Stimulated activated CD8-positive, alpha-beta memory T cell treated with anti-CD3 and anti-CD28 coated beads, Interleukin-7, amount 100 ng/mL, for 1 hour (primary cell): ENCODE data around the gene ISM1.

Source experiments
- DNase-seq, 2 donors: peaks; one replicate each; pipeline ENCODE4 v3.0.0-alpha.2; 2020; ENCODE audit warnings: low read depth in 2 of 2

Gene ISM1

DNA sequence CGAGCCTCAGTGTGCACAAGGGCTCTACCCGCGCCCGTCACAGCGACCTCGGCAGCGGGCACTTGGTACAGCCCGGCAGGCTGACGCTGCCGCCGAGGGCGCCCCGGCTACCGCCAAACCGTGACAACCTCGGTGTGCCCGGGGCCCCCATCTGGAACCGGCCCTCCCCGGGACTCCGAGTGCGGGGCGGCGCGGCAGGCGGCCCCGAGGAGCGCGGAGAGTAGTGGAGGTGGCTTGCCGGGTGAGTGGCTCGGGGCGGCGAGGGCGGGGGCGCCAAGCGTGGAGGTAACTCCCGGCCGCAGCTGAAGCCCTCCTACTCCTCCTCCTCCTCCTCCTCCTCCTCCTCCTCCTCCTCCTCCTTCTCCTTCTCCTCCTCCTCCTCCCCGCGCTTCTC lies at the start of gene ISM1:
TSS of gene ISM1 (plus strand) at position 371 of the 394 bp plus-strand sequence. CDS start 503 bp downstream, outside the sequence.
- no peak for DNase-seq

DNA sequence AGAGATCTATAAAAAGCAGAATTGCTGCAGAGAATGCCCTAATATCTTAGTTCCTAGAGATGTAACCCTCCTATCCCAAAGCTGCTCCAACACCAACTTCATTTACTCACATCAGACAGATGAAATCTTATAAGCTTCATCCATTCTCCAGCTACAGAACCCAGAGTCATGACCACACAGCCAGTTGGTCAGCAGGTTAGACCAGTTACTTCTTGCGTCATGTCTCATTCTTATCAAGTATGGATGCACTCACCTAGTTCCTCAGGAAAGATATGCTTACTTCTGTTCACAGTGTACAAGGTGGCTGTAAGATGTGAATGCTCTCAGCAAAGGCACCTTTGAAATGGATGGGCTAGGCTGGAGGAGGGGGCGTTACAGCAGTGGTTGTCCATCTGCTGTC lies 47.9 kb upstream of the ISM1 start:
- DNase-seq: no peak

DNA sequence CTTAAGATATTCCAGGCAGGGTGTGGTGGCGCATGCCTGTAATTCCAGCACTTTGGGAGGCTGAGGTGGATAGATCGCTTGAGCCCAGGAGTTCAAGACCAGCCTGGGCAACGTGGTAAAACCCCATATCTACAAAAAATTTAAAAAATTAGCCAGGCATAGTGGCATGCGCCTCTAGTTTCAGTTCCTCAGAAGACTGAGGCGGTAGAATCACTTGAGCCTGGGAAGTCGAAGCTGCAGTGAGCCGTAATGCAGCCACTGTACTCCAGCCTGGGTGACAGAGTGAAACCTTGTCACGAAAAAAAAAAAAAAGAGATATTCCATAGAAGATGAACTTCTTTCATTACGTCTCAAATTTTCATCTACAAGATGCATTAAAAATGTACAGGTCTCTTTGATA lies 46.7 kb upstream of the ISM1 start:
- DNase-seq: no peak

DNA sequence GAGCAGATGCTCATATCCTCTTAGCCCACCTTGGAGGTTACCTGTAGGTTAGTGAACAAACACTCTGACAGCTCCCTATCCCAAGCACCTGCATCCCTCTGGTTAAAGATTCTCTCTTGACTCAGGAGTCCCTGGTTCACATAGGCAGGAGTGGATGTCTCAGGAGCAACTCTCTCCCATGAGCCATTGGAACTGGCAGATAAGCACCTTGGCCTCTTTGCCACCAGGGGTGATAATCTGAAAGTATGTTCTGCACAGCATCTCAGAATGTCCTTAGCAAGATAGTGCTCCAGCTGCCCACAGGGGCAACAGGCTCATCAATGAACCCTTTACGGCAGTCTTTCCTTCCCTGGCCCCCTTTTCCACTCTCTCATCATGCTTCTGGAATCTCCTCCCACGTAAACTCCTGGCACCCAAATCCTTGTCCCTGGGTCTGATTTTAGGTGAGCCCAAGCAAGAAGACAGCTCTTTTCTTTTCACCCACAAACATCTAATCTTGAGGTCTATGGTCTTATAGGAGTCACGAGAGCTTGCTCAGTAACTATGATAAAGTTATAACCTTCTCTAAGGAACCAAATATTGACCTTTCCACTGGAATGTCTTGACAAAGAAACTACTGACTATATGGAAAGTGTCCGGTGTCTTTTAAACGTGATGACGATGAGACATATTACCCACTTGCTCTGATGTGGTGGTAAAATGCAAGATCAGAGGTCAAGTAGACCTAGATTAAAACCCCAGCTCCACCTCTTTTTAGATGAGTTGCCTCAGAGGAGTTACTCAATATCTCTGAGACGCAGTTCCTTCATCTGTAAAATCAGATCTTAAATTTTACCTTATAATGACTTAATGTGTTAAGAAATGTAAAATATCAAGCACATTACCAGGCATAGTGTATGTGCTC lies 39.8 kb upstream of the ISM1 start:
- DNase-seq: no peak

DNA sequence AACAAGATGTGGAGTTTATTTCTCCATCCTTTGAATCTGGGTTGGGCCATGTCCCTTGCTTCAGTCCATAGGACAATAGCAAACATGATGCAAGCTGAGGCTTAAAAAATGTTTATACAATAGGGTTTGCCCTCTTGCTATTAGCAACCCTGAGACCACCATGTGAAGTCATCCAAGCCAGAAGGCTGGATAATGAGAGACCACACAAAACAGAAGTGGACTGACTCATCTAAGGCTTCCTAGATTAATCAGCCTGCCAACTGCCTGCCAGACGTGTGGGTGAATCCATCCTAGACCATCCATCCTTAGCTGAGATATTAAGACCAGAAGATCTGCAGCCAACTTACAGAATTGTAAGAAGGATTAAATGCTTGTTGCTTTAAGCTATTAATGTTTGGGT lies 38.1 kb upstream of the ISM1 start:
- DNase-seq: no peak

DNA sequence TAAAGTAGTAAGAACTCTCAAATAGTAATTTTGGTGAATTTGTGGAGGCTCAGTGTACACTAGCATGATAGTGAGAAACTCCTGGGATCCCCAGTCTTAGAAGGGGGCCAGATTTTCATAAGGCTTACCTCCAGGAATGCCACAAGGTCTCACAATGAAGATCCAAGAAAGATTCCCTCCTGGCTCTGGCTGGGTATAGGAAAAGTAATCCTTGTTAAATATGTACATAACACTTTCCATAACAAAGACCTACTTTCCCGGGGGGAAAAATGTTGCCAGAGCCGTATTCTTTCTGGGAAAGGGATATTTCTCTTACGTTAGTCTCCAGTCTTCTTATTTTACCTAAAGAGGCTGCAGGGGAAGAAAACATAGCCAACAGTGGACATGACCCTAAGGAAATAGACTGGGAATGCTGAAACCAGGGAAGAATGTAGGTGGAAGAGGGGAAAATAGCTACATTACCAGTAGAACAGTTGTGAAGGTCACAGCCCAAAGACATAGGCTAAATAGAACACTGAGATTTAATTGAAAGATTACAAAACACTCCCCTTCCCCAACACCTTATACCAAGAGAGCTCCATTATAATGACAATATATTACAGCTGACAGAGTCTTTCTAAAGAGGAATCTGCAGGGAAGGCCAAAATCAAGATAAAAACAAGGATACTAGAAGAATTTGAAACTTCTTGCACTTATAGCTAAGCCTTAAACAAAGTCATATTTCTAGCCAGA lies 34.9 kb upstream of the ISM1 start:
- DNase-seq: no peak

DNA sequence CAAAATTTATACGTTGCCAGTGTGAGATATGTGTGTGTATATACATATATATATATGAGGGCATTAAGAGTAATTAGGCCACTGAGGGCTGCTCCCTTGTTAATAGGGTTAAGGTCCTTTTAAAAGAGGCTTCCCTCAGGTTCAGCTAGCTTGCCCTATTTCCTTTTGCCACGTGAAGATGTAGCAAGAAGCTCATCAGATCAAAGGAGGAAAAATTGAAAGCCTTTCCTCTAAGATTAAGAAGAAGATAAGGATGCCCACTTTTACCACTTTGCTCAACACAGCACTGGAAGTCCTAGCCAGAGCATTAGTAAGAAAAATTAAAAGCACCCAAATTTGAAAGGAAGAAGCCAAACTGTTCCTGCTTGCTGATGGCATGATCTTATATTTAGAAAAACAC lies 33.2 kb upstream of the ISM1 start:
- DNase-seq: no peak

DNA sequence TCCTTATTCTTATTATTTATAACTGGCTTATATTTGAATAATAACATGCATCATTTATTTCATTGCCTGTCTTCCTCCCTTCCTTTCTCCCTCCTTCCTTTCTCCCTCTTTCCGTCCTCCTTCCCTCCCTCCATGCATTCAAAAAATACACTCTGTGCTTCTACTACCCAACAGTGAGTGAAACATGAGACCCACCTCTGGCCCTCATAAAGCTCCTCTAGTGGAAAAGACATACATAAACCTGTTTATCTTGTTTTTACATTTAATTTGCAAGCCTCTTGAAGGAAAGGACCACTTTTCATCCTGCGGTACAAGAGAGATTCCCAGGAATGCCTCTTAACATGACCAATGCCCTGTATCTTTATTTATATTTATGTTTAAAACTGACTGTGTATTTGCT lies 21.8 kb upstream of the ISM1 start:
- no peak for DNase-seq

DNA sequence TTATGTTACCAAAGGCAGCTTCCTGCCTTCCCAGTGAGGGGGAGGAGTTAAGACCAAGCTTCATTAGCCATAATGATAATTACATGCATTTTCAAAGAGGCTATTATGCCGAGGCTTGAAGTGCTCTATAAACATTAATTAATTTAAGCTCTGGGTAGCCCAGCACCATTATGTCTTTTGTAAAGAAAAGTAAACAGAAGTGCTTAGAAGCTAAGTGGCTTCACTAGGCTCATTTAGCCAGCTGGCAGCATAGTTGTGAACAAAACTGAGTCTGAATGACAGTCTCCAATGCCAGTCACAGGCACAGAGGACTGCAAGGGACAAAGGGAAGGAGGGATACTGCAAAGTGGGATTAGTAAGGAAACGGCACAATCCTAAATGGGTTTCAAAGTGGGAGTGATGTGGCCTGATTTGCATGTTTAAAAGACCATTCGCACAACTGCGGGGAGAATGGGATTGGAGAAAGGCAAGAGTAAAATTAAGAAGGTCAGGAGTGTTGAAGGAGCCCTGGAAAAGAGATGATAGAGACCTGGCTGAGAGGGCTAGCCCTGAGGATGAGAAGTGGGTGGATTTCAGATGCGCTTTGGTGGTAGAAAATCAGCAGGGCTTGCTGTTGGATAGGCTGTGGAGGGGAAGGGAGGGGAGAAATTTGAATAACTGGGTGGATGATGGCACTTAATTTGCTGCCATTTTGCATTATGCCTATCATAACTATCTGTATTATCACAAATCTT lies 20.1 kb upstream of the ISM1 start:
- no peak for DNase-seq

DNA sequence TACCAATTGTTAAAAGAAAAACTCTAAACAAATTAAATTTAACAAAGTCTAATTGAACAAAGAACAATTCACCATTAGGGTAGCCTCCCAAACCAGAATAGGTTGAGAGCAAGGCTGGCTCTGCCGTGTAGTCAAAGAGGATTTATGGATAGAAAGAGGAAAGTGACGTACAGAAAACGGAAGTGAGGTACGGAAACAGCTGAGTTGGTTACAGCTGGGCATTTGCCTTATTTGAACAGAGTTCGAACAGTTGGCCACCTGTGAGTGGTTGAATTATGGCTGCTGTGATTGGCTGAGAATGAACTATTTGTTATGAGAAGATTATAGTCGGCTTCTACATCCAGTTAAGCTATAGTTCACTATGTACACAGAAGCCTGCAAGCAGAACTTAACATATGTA lies 18.5 kb upstream of the ISM1 start:
- no peak for DNase-seq

DNA sequence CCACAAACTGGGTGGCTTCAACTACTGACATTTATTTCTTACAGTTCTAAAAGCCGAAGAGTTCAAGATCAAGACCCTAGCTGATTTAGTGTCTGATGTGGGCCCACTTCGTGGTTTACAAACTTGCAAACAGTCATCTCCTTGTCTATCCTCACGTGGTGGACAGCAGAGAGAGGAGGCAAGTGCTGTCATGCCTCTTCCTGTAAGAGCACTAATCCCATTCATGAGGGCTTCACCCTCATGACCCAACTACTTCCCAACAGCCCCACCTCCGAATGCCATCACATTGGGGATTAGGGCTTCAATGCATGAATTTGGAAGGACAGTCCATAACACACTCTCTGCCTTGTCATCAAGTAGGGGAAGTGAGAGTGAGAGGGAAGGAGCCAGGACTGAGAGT lies 15.6 kb upstream of the ISM1 start:
- DNase-seq: no peak

DNA sequence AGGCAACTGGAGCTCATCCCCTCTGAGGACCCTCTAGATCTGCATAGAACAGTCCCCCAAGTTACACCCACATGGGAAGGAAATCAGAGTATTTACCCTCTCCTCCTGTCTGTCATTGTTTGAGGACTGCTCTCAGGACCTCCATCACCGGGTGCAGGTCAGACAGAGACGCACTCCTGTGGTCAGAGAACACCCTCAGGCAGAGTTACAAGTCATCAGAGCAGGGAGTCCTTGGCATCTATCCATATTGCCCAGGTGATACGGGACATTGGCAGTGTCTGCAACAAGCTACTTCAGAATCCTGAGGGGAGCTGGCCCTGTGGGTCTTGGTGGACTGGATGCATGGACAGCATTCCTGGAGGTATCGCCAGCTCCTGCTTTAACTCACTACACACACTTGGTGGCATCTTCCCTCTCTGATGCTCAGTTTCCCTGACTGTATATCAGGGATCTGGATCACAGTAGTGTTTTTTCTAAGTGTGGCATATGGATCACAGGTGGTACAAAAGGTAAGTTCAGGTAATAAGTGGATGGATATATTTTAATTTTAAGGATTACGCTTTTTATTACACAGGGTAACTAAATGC lies 15.1 kb upstream of the ISM1 start:
- no peak for DNase-seq

DNA sequence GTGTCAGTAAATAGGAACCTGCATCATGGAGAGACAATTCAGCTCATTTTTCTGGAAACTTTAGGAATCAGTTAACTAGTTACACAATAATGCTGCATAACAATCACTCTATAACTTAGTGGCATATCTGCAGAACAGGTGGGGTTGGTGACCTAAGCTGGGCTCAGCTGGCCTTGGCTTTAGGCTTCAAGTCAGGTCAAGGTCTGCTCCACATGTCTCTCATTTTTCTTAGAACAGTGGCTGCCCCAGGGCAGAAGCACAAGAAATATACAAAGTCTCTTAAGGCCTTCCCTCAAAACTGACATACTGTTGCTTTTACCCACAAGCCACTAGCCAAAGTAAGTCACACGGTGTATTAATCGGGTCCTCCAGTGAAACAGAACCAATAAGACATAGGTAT lies 14.1 kb upstream of the ISM1 start:
- no peak for DNase-seq

DNA sequence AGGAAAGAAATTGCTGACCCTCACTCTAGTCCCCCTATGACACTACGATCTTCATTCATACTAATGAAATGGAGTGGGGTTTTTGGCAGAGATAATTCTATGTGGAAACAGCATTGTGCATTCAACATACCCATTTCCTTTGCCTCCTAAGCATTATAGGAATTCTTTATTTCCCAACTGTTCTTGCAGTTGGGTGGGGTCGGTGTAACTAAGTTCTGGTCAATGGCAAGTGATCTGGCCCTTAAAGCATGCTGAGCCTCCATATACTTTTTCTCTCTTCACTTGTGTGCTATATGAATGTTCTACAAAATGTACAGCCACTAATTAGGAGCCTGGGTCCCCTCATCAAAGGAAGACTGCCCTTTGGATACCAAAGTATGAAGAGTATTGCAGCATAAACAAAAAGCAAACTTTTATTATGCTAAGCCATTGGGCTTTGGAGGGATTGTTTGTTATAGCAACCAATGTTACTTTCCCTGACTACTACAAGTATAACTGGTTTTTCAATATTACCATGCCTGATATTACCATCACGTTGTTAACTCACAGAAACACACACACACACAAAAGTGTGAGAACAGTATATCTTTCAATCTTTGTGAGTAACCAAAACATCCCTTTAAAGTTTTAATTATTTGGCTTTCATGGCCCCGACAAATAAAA lies 9.0 kb upstream of the ISM1 start:
- no peak for DNase-seq

DNA sequence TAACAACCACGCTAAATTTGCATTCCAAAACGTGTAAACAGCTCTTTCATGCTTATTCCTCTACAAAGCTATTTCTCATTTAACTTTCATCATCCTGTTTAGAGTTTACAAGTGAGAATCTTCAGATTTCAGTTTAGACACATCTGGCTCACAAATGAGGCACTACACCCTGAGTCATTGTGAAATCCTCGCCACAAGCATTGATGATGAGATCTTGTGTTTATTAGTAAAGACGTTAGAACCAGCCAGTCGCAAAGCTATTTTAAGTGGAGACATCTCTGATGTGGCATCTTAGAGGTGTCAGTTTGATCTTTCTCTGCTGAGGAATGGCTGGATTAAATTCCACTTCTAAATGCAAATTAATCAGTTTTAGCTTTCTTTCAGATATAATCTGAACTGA lies 8.3 kb upstream of the ISM1 start:
- no peak for DNase-seq

DNA sequence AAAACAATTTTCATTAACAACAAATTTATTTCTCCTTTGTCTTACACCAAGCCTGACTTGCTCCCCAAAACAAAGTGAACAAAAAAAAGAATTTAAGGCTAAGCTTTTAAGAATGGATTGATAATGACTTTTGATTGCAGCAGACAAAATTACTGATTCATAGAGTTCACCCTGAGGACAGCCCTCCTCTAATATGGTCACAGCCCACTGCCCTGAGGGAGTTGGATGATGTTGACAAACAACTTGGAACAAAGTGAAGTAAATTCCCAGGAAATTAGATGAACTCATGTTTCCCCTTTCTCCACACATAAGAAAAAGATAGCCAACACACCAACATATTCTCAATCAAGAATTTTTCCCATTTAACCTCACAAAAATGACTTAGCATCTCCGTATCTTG lies 7.7 kb upstream of the ISM1 start:
- DNase-seq: no peak

DNA sequence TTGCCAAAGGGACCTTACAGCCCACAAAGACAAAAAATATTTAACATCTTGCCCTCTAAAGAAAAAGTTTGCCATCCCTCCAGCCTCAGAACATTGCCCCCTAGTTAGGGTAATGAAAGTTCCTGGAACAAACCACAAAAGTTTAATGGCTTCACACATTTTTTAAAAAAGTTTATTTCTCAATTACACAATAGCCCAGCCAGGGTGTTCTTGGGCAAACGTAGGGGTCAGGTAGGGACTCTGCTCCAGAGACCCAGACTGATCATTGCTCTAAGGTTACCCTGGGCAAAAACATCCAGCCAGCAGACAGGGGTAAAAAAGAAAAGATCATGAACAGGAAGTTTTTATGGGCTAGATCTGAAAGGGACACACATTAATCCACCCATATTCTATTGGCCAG lies 4.5 kb upstream of the ISM1 start:
- DNase-seq: no peak

DNA sequence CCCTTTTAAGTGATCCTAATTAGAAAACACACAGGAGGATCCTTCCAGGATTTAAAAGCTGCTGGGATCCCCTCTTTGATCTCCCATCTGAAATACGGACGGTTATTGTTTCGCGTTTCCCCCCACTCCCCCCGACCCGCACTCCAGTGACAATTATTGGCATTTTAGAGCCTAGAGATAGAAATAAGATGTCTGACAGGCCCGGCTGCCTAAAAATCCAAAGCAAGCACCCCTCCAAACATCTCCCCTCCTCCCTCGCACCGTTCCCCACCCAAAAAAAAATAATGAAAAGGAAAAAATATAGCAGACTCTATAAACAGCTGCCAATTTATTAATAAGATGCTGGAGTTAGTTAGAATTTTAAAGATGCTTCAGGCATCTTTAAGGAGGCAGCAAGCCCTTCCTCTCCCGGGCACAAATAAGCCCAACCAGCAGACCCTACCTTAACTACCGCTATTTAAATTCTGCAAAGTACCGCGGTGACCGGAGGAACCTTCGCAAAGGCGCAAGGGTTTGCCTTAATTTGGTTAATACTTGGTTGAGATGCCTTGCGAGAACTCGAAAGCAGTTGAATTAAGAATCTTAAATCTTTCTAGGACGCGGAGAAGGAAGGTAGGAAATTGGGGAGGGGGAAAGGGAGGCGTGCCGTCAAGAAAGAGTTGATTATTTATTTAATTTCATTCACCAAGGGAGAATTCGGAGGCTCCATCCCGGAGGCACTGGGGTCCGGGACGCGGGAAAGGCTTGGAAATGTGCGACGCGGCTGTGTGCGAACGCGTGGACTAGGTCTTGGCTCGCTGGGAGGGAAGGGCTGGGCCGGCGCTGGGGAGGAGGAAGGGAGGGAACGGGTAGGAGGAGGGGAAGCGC lies 1.5 kb upstream of the ISM1 start:
- DNase-seq: no peak

DNA sequence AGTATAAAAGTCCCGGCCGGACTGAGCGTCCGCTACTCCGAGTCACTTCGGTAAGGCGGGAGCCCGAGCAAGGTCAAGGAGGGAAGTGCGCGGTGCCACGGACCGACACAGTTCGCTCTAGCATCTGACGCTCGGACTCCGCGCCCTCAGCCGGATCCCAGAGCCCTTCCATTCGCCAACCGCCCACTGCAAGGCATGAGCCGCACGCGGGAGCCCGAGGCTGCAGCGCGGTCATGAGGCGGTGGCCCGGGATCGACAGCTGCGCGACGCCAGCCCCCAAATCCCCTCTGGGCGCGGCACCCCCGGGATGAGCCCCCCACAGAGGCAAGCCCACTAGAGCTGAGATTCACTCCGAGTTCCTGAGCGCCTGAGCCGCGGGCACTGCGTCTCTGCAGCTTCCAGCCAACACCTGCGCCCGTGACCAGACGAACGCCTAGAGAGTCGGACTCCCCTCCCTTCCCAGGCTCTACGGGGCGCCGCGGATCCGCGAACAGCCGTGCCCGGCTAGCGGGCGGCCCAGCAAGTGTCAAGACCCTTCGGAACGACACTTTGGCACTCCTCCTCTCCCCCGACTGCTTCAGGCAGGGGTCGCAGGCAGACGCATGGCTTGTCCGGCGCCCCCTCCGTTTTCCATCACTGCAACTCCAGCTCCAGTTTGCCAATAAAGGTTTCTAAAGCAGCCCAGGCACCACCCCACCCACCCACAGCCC lies 725 bp upstream of the ISM1 start:
- DNase-seq: no peak

DNA sequence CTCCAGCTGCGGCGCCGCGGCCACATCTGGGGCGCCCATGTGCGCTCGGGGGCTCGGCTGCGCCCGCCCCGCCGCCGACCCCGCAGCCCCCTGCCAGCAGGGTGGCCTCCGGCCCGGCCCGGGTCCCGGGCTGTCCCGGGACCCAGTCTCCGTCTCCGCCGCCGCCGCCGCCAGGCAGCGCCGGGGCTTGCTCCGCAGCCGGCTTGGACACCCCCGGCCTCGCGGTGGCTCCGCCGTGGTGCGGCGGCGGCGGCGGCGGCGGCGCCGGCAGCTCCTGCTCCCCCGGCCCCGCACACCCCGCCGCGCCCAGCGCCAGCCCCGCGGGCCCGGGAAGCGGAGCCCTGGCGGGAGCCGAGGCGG lies 219 bp downstream of the ISM1 start:
- no peak for DNase-seq
